Adrenal gland (tissue), 12 donors: Measurements from ENCODE around the gene ARHGEF39. TPM values are rescaled to one million over a fixed set of nuclear protein-coding genes. Genes with fewer than 3 reads are reported as not detected.
A peak's percentile ranks its signal among the peaks of the same experiment; 100 is the strongest.
"Not testable (repeated sequence)": the region's sequence is repeated elsewhere in the genome, so short reads cannot be mapped to it uniquely, and the experiment has no call there.

Experiments used
- DNase-seq, 7 donors: peaks; one replicate each; pipeline ENCODE4 v3.0.0-alpha.2; 2019 to 2020
- H3K27ac ChIP-seq, 5 donors: fragments of 200-600 bp; sonication (generic) in 4 of 5; 1 replicate in 3 of 5; 2 replicates in 2 of 5; pipeline versions ENCODE4 v1.5.1 to v1.8.0; 2016 to 2020; ENCODE audit warnings: mild to moderate bottlenecking in 1 of 5
- H3K27me3 ChIP-seq: fragments of 200-600 bp; 2 replicates; pipeline ENCODE4 v1.8.0; 2021
- H3K36me3 ChIP-seq, 2 donors: fragments of 200-600 bp; replicated peaks in 1 of 2; 1 replicate in 1 of 2; 2 replicates in 1 of 2; pipeline versions ENCODE4 v1.5.1 to v1.8.0; 2018 to 2022
- H3K4me1 ChIP-seq, 2 donors: fragments of 200-600 bp; replicated peaks in 1 of 2; 1 replicate in 1 of 2; 2 replicates in 1 of 2; pipeline versions ENCODE4 v1.5.1 to v1.8.0; 2018 to 2021
- H3K4me3 ChIP-seq, 4 donors: fragments of 200-600 bp; sonication (generic) in 3 of 4; one replicate each; pipeline ENCODE4 v1.5.1; 2016 to 2018
- H3K9me3 ChIP-seq, 3 donors: fragments of 200-600 bp; sonication (generic) in 1 of 3; replicated peaks in 1 of 3; 1 replicate in 2 of 3; 2 replicates in 1 of 3; pipeline versions ENCODE4 v1.5.1 to v1.8.0; 2016 to 2021
- POLR2A ChIP-seq, 2 donors: fragments of 450-650 bp; IDR thresholded peaks; one replicate each; pipeline ENCODE4 v1.6.1; 2017; ENCODE audit warnings: antibody characterized with exemption in 2 of 2, mild to moderate bottlenecking in 2 of 2, moderate library complexity in 1 of 2
- WGBS, 4 donors: extraction: QIAGEN DNeasy Blood & Tissue Kit in 2 of 4; methylation state at CpG; one replicate each; pipeline versions ENCODE4 v1.1.5 to v1.1.7; 2013 to 2017; 5-methylcytosine and 5-hydroxymethylcytosine counted together
- intact Hi-C, 2 donors: fragments of 100-400 bp; cut with DNase I; formaldehyde crosslinking; loops; one replicate each; pipeline versions ENCODE4 v1.14.1 to v1.15.0; 2022 to 2023
- polyA plus RNA-seq, 3 donors: library from polyadenylated mRNA; stranded (reverse); fragments of 200-250 nt in 2 of 3; fragments of 350-450 nt in 1 of 3; fragmentation: Illumina TruSeq in 1 of 3; extraction: RNeasy Lipid Tissue Mini Kit (QIAGEN cat#74804) in 1 of 3; gene quantifications; one replicate each; pipeline ENCODE4 v1.2.3, GENCODE V29; 2013 to 2014
- total RNA-seq, 9 donors: library from RNA; depleted of rRNA in 4 of 9; stranded (reverse); fragments of >200 nt in 4 of 9; fragments of 120-200 nt in 1 of 9; fragmentation: NEBNext Ultra II Directional in 1 of 9; extraction: Animal tissue kit (Norgen Biotek cat#: 25700) in 1 of 9; gene quantifications; one replicate each; pipeline versions ENCODE4 v1.1.0 to v1.2.4, GENCODE V29; 2013 to 2023
- TF ChIP-seq, protein P1 (sequence below), 6 experiments: fragments of 450-650 bp in 4 of 6; fragments of 200-600 bp in 2 of 6; sonication (generic) in 1 of 6; IDR thresholded peaks; 1 replicate in 5 of 6; 2 replicates in 1 of 6; pipeline versions ENCODE4 v1.5.1 to v1.8.0; 2016 to 2021; ENCODE audit warnings: antibody characterized with exemption in 6 of 6, mild to moderate bottlenecking in 2 of 6, moderate library complexity in 1 of 6
- donor health status: healthy with polysubstance abuse.
- donor health status: Bipolar disorder and iron deficiency.
- donor health status: DM: yes; HTN: yes; CAD: no.
- donor health status: DM: no; HTN: no; CAD: no.
- donor health status: DM: no; HTN: no; CAD: no.
- donor health status: DM: yes; HTN: yes; CAD: no.

ARHGEF39 gene
- total and polyA plus RNA-seq, 12 donors: 0.42 to 18.4 (median 1.2) TPM

GRCh38 chr9:35649431-35650340 lies 15.3 kb downstream of the ARHGEF39 start:
- no peak for TF ChIP-seq POLR2A (IDR thresholded peaks at IDR 0.05)
- TF ChIP-seq, protein P1, sequence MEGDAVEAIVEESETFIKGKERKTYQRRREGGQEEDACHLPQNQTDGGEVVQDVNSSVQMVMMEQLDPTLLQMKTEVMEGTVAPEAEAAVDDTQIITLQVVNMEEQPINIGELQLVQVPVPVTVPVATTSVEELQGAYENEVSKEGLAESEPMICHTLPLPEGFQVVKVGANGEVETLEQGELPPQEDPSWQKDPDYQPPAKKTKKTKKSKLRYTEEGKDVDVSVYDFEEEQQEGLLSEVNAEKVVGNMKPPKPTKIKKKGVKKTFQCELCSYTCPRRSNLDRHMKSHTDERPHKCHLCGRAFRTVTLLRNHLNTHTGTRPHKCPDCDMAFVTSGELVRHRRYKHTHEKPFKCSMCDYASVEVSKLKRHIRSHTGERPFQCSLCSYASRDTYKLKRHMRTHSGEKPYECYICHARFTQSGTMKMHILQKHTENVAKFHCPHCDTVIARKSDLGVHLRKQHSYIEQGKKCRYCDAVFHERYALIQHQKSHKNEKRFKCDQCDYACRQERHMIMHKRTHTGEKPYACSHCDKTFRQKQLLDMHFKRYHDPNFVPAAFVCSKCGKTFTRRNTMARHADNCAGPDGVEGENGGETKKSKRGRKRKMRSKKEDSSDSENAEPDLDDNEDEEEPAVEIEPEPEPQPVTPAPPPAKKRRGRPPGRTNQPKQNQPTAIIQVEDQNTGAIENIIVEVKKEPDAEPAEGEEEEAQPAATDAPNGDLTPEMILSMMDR (IDR thresholded peaks at IDR 0.05): no peak
- Histone ChIP-seq H3K27me3 (no peaks in the 10 kb centered on the region), H3K9me3 (no peaks in the 10 kb centered on the region), H3K4me3 (no peak overlapping the region), H3K36me3 (no peaks in the 10 kb centered on the region), H3K27ac (no peak overlapping the region), H3K4me1 (peaks cover 3 to 27% of the 10 kb centered on the region in 2 donors)
- 66 to 82% (median 74%) methylated on average over 8 to 26 of the region's 26 CpGs for WGBS, 4 donors
- intact Hi-C loops: loop anchor here in 1 of 2 donors (5.0 kb wide), 1 partner anchor 42 kb away; the partner anchor contains the start of gene TESK1
- DNase-seq: peak in 1 of 7 donors; percentile 52

DNA sequence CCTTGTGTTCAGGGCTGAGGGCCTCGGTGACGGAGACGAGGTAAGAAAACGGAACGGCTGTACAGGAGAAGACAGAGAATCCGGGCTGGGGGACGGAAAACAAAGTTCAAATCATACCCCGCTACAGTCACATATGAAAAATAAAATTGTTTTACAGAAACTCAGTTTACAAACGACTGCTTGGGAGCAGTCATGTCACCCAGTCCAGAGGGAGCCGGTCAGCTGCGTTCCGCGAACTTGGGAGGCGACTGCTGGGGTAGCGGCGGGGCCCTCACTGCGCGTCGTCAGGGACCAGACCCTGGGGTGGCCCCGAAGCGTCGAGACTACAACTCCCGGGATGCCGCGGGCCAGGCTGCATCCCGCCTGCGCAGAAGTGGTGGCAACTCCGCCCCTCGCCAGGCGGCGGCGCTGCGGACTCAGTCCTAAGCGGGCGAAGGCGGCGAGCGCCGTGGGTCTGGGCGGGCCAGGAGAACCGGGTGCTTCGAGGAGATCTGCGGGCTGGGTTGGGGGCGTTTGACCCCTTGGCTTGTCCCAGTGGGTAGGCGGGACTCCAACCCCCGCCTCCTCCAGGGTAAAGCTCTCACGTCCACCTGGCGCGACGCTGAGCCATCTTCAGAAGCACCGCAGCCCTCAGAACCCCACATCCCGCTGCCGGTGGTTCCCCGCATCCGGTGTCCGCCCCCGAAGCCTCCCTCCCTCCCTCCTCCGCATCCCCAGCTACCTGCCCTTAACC lies 18.3 kb downstream of the ARHGEF39 start:
- Histone ChIP-seq H3K27me3 (no peaks in the 10 kb centered on the region), H3K4me1 (peaks cover 3 to 18% of the 10 kb centered on the region in 2 donors), H3K27ac (peak overlapping the region; percentile 43 to 92 (median 79)), H3K36me3 (no peaks in the 10 kb centered on the region), H3K4me3 (peak overlapping the region; percentile 27 to 69 (median 58)), H3K9me3 (no peaks in the 10 kb centered on the region)
- WGBS, 4 donors: 0% methylated on average over 9 to 58 of the region's 58 CpGs
- peak; percentile 89 to 96 (median 95) for DNase-seq
- TF ChIP-seq POLR2A (IDR thresholded peaks at IDR 0.05): peak; percentile 87
- TF ChIP-seq, protein P1 (IDR thresholded peaks at IDR 0.05): peak; percentile 90 to 99 (median 93)
- intact Hi-C loops: loop anchor here in 1 of 2 donors (5.0 kb wide), 1 partner anchor 39 kb away; the partner anchor contains the start of gene TESK1

DNA sequence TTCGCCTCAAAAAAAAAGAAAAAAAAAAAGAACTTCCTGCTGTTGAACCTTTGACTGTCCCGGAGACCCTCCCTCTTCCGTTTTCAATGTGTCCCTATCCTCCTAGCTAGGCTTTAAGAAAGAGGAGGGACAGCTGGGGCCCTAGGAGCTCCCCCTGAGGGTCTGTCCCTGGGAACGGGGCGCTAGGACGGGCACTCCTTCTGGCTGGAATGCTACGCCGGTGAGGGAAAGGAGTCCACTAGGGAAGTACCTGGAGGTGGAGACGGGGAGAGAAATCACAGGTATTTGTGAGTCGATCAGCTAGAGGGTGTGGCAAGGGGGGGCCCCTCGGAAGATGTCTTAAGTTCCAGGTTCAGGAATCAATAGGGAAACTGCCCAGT lies 18.9 kb downstream of the ARHGEF39 start:
- intact Hi-C loops: loop anchor here in 1 of 2 donors (5.0 kb wide), 1 partner anchor 39 kb away; the partner anchor contains the start of gene TESK1
- Histone ChIP-seq H3K9me3 (no peaks in the 10 kb centered on the region), H3K4me1 (peaks cover 3 to 18% of the 10 kb centered on the region in 2 donors), H3K4me3 (peak overlapping the region; percentile 27 to 69 (median 58)), H3K27me3 (no peaks in the 10 kb centered on the region), H3K27ac (peak overlapping the region; percentile 43 to 92 (median 79)), H3K36me3 (no peaks in the 10 kb centered on the region)
- WGBS, 4 donors: 3 to 8% (median 4%) methylated on average over 11 of the region's 11 CpGs
- peak in 1 of 7 donors; percentile 33 for DNase-seq
- no peak for TF ChIP-seq POLR2A (IDR thresholded peaks at IDR 0.05)
- TF ChIP-seq, protein P1 (IDR thresholded peaks at IDR 0.05): no peak

GRCh38 chr9:35645736-35646135 lies 19.3 kb downstream of the ARHGEF39 start:
- not testable (repeated sequence) for H3K36me3 ChIP-seq, H3K9me3 ChIP-seq, H3K27me3 ChIP-seq
- H3K4me3 ChIP-seq: peak overlapping the region in 2 of 4 donors; percentile 55 to 69
- H3K27ac ChIP-seq: peak overlapping the region in 4 of 5 donors; percentile 17 to 92 (median 61)
- peak in 1 of 7 donors; percentile 48 for DNase-seq
- intact Hi-C loops: loop anchor here in 1 of 2 donors (5.0 kb wide), 1 partner anchor 38 kb away; the partner anchor contains the start of gene TESK1
- H3K4me1 ChIP-seq: peaks cover 3 to 18% of the 10 kb centered on the region in 2 donors
- 46 to 53% (median 52%) methylated on average over 10 of the region's 10 CpGs for WGBS, 4 donors
